COLO829 (cell line): Measurements from ENCODE around the gene PMM2.
"Not testable (repeated sequence)": the region's sequence is repeated elsewhere in the genome, so short reads cannot be mapped to it uniquely, and the experiment has no call there.

ENCODE experiments used
- DNase-seq: peaks from one replicate; pipeline ENCODE4 v3.0.0; 2012; ENCODE audit warnings: low spot score

Gene PMM2

DNA sequence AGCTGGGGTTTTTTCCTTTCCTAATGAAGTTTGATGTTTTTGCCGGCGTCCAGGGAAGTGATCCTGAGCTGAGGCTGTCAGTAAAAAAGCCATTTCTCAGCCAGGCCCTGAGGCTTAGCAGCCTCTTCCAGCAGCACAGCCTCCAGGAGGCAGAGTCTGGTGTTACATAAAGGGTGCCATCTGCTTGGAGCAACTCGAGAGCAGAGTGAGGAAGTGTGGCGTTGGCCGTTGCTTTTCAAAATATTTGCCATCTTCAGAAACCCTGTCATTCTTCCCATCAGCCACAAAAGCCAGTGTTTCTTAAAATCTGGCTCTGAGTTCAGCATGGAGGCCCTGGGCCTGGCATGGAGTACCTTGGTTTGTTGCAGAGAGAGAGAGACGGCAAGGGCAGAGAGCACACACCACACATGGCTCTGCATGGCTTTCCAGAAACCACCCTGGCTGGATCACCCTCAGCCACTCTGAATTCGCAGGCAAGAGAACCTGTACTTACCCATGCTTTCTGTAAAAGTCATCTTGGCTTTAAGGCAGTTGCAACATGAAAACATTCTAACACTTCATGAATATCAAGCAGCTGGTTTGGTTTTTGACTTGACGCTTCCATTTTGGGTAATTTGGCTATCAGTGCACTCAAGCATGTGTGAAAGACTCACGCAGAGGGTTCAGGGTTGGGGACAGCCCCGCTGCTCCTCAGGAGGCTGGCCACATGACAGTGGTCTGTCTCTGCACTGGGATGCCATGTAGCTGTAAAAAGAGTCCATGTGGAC is 21.0 kb downstream of the PMM2 start:
- DNase-seq: no peak

DNA sequence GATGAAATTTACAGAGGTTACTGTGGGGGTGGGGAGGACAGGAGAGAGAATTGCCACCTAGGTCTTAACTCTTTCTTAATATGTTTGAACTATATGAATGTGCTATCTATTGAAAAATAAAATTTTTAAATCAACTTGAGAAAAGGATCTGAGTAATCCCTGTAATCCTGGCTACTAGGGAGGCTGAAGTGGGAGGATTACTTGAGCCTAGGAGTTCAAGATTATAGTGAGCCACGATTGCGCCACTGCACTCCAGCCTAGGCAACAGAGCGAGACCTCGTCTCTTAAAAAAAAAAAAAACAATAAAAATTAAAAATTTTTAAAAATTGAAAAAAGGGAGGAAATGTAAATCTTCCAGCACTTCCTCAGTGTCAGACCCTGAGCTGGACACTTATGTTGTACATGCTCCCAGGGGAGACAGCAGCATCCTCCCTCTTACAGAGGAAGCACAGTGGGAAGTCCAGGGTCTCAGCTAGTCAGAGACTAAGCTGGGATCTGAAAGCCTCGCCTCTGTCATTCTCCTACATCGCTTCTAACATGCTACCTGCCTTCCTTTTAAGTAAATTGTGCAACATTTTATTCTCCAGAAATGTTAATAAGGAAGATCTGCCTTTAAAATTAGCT is 21.9 kb downstream of the PMM2 start:
- no peak for DNase-seq

DNA sequence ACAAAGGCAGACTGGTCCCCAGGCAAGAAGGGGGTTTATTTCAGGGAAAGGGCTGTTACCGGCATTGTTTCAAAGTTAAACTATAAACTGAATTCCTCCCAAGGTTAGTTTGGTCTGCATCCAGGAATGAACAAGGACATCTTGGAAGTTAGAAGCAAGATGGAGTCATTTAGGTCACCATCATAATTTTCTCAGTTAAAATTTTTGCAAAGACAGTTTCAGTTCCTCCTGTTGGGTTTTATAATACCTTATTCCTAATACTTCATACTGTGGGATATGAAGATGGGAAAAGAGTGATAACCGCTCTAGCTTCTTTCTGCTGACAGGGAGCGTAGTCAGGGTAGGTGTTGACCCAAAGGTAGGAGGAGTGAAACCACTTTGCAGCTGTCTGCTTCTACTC is 24.8 kb downstream of the PMM2 start:
- DNase-seq: no peak

GRCh38 chr16:8826278-8826879 is 28.7 kb downstream of the PMM2 start:
- no peak for DNase-seq

- no peak for DNase-seq
Measured at GRCh38 chr16:8828541-8829165, 31.0 kb downstream of the PMM2 start.

GRCh38 chr16:8831450-8831849 is 33.8 kb downstream of the PMM2 start:
- DNase-seq: no peak

- DNase-seq: no peak
Measured at GRCh38 chr16:8831871-8832716, 34.5 kb downstream of the PMM2 start.

GRCh38 chr16:8832717-8833105 is 35.1 kb downstream of the PMM2 start:
- no peak for DNase-seq

DNA sequence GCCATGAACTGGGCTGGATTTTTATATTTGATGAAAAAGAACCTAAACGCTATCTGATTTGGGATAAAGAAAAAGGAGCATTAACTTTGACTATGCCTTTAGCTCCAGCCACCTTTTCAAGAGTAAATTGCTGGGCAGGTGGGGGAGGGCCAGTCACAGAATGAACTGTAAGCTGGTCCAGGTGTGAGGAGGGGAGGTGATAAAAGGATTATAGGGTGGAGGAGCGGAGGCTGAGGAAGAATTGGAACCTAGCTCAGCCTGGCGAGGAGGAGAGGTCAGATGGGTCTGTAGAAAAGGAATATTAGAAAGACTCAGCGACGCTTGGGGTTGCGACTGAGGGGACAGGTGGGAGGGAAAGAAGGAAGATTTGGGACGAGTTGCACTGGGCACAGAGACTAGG is 39.2 kb downstream of the PMM2 start:
- DNase-seq: not testable (repeated sequence)

GRCh38 chr16:8837594-8837993 is 40.0 kb downstream of the PMM2 start:
- not testable (repeated sequence) for DNase-seq

- DNase-seq: not testable (repeated sequence)
Measured at GRCh38 chr16:8842016-8842415, 44.4 kb downstream of the PMM2 start.

DNA sequence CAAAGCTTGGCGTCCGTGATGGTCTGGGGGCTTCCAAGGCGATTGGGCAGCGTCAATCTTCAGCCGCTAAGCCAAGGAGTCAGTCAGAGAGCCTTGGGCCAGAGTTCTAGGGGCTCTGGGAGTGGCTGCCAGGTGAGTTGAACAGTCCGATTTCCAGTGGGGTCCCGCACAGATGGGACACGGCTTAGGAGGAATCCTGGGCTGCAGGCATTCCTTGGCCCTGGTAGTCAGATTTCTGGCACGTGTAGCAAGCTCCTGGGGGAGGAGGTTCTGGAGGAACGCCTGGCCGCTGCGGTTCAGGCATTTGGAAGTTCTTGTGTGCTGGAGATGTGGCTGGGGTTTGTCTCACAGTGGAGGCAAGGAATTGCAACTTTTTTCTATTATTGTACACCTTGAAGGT is 45.7 kb downstream of the PMM2 start:
- DNase-seq: not testable (repeated sequence)

DNA sequence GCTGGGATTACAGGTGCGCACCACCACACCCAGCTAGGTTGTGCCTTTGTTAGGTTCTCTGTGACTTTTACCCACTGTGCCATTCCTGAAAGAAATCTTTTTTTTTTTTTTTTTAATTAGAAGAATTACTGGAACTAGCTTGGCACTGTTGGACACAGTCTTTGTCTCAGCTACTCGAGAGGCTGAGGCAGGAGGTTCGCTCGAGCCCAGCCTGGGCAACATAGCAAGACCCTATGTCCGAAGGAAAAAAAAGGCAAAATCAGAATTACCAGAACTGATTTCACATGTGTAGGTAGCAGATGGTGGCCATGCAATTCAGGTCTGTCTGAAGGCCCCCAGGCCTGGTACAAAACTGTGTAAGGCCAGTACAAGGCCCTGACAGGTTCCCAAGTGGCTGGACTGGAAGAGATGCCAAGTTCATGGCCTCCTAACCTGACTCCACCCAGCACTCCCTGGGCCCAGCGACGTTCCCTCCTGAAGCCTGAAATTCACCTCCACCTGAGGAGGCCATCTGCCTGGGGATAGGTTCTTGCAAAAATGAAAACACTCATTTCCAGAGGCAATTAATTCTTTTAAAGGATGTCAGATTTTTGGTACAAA is 48.2 kb downstream of the PMM2 start:
- no peak for DNase-seq

- DNase-seq: no peak
Measured at GRCh38 chr16:8846401-8846932, 48.8 kb downstream of the PMM2 start.

DNA sequence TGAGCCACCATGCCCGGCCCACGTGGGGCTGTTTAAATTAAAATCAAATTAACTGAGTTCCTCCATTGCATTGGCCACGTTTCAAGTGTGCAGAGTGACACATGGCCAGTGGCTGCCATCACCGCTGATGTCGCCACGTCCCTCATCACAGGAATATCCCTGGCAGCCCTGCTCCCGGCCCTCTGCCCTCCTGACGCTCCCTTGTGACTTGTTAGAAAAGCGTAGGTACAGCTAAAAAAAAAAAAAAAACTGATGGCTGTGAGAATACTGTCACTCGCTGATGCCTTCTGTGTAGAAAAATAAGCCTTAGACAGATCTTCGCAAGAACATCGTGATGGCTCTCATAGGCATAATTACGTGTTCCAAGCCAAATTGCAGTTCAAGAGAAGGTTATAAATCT is 49.5 kb downstream of the PMM2 start:
- DNase-seq: no peak

- no peak for DNase-seq
Measured at GRCh38 chr16:8847623-8848022, 50.0 kb downstream of the PMM2 start.

DNA sequence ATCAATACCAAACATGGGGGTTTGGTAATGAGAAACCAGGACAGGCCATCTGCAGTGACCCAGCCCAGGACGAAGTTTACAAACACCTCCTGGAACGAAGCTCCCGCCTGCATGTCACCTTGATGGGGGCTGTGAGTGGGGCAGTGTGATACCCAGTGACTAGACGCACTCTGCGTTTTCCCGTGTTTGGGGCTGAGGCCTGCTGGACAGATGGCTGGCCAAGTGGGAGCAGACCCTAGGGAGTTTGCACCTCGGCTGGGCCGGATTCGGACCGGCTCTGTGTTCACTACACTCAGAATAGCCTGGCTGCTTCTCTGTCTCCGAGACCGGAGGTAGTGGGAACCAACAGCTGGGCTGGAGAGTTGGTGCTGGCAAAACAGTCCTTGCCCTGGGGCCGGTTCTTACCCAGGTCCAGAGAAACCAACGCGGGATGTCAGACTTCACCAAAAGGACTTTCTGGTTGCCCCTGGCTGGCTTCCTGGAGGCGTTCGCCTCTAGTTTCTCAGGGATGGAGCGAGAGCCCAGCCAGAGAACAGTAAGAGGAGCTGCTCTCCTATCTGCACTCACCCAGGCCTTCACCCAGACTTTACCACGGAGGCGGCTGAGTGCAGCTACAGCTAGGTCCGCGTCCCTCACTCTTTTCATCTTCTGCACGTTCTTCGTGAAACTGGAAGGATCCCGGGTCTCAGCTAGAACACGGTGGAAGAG is 50.7 kb downstream of the PMM2 start:
- DNase-seq: no peak

GRCh38 chr16:8848939-8849391 is 51.3 kb downstream of the PMM2 start:
- DNase-seq: no peak

- DNase-seq: no peak
Measured at GRCh38 chr16:8849411-8850011, 51.9 kb downstream of the PMM2 start.

DNA sequence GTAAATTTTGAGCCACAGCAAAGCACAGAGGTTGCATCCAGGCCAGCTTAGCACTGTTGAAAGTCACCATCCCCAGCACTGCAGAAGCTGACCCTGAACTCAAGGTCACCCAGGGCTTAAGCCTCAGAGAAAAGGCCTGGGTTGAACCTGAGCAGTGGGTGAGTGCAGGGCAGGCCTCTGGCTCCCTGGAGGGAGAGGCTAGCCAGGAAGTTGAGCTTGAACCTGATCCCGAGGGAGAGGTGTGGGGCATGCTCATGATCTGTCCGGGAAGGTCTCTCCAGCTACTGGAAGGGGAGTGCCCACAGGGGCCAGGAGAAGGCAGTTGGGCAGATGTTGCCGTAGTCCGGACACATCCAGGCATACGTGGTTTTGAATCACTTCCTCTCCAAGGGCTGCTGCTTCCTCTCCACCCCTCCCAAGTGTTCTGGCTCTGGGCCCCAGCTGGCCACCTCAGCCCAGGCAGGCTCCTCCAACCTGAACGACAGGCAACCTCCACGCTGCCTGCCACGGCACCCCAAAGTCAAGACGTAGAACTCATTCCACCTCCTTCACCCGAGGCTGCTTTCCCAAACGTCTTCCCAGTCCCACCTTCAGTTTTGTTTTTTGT is 52.7 kb downstream of the PMM2 start:
- no peak for DNase-seq
